ENCODE data around the gene BUD13.

GRCh38 chr11:116729501-116730240 lies 43.1 kb downstream of the BUD13 start:
- TF ChIP-seq POLR2AphosphoS5 (IDR thresholded peaks at IDR 0.05; ENCODE audit: low read depth, low read length) = no peak
- no peak for TF ChIP-seq TAF1 (IDR thresholded peaks at IDR 0.05; ENCODE audit: borderline replicate concordance, insufficient read depth, low read length)
